Endothelial cell of umbilical vein (primary cell): ENCODE data around the gene DIS3L2.

Source experiments
- CTCF ChIP-seq, 2 donors: IDR thresholded peaks; 1 replicate in 1 of 2; 2 replicates in 1 of 2; pipeline ENCODE4 v1.5.1; 2011; ENCODE audit warnings: low read length in 2 of 2, mild to moderate bottlenecking in 2 of 2, moderate library complexity in 2 of 2, control low read depth in 1 of 2, inconsistent platforms in 1 of 2, low read depth in 1 of 2; ENCODE audit not compliant: insufficient read depth in 1 of 2; ENCODE audit errors: extremely low read depth in 1 of 2
- EZH2 ChIP-seq: IDR thresholded peaks from 2 replicates; pipeline ENCODE4 v1.6.1; 2012; ENCODE audit warnings: borderline replicate concordance, low read depth, mild to moderate bottlenecking, moderate library complexity, low read length, inconsistent platforms; ENCODE audit not compliant: severe bottlenecking
- MAX ChIP-seq: IDR thresholded peaks from 2 replicates; pipeline ENCODE4 v1.6.1; 2011; ENCODE audit not compliant: insufficient read depth, insufficient read length
- POLR2A ChIP-seq: IDR thresholded peaks from 2 replicates; pipeline ENCODE4 v1.6.1; 2012; ENCODE audit warnings: low read depth, mild to moderate bottlenecking, control low read depth, low read length

GRCh38 chr2:231937057-231937456, 24.5 kb upstream of the DIS3L2 start:
- TF ChIP-seq CTCF (IDR thresholded peaks at IDR 0.05; ENCODE audit: extremely low read depth in 1 of 2, insufficient read depth in 1 of 2, low read depth in 1 of 2, low read length in 2 of 2) (no peak), POLR2A (no peak), MAX (no peak), EZH2 (no peak)
